T-cell (primary cell): ENCODE measurements around the gene SGCB. TPM values are rescaled to one million over a fixed set of nuclear protein-coding genes. Genes with fewer than 3 reads are reported as not detected.

Source experiments
- ATAC-seq, 4 experiments: fragments of 200-7000 bp in 3 of 4; fragments of 150-1000 bp in 1 of 4; cut with Tn5 transposase; replicated peaks in 1 of 4; 1 replicate in 3 of 4; 2 replicates in 1 of 4; pipeline ENCODE4 v1.10.0; 2021; ENCODE audit warnings: moderate library complexity in 3 of 4, mild to moderate bottlenecking in 2 of 4, moderate number of reproducible peaks in 1 of 4
- CTCF ChIA-PET, 2 donors: fragments of 300-600 bp; sonication (Branson Sonifier 250); formaldehyde crosslinking; loops; one replicate each; lab custom pipeline; 2022; ENCODE audit warnings: antibody characterized with exemption in 2 of 2; lab: Charles Lee
- POLR2A ChIA-PET, 2 donors: fragments of 300-600 bp; sonication (Branson Sonifier 250); formaldehyde crosslinking; loops; one replicate each; lab custom pipeline; 2022; ENCODE audit warnings: antibody characterized with exemption in 2 of 2; lab: Charles Lee
- DNase-seq, 35 experiments: peaks; one replicate each; pipeline versions ENCODE4 v3.0.0 to v3.0.0-alpha.2; 2013 to 2023
- H3K27ac ChIP-seq: one replicate; pipeline ENCODE4 v1.5.1; 2013; ENCODE audit warnings: low read length
- H3K27me3 ChIP-seq, 2 experiments: replicated peaks in 1 of 2; 1 replicate in 1 of 2; 2 replicates in 1 of 2; pipeline versions ENCODE4 v1.6.1 to v1.7.0; 2013; ENCODE audit warnings: low read length in 1 of 2, mixed read lengths in 1 of 2; ENCODE audit not compliant: control insufficient read depth in 2 of 2, insufficient read depth in 2 of 2; ENCODE audit errors: extremely low read depth in 1 of 2
- H3K36me3 ChIP-seq, 2 donors: 1 replicate in 1 of 2; 2 replicates in 1 of 2; pipeline versions ENCODE4 v1.6.1 to v1.7.0; 2013; ENCODE audit warnings: low read length in 1 of 2; ENCODE audit not compliant: control insufficient read depth in 2 of 2, insufficient read depth in 1 of 2; ENCODE audit errors: extremely low read depth in 1 of 2
- H3K4me1 ChIP-seq, 2 experiments: 1 replicate in 1 of 2; 2 replicates in 1 of 2; pipeline versions ENCODE4 v1.6.1 to v1.7.0; 2013; ENCODE audit warnings: low read length in 2 of 2, mixed read lengths in 1 of 2; ENCODE audit not compliant: insufficient read depth in 2 of 2, control insufficient read depth in 1 of 2; ENCODE audit errors: extremely low read depth in 1 of 2
- H3K4me3 ChIP-seq, 2 donors: 1 replicate in 1 of 2; 2 replicates in 1 of 2; pipeline versions ENCODE4 v1.5.1 to v1.7.0; 2013; ENCODE audit warnings: mild to moderate bottlenecking in 2 of 2, low read length in 1 of 2, moderate library complexity in 1 of 2; ENCODE audit not compliant: control insufficient read depth in 1 of 2; ENCODE audit errors: extremely low read depth in 1 of 2
- H3K9me3 ChIP-seq: 2 replicates; pipeline ENCODE4 v1.7.0; 2013
- H3K27ac Mint-ChIP-seq, 2 donors: one replicate each; pipeline ENCODE4 v1.8.0; 2020 to 2021; ENCODE audit warnings: mild to moderate bottlenecking in 2 of 2, mixed read lengths in 2 of 2
- H3K27me3 Mint-ChIP-seq, 2 donors: one replicate each; pipeline ENCODE4 v1.8.0; 2021 to 2022; ENCODE audit warnings: mixed read lengths in 2 of 2
- H3K36me3 Mint-ChIP-seq: one replicate; pipeline ENCODE4 v1.8.0; 2021; ENCODE audit warnings: mixed read lengths
- H3K4me1 Mint-ChIP-seq, 3 donors: one replicate each; pipeline ENCODE4 v1.8.0; 2020 to 2022; ENCODE audit warnings: mixed read lengths in 3 of 3, mild to moderate bottlenecking in 1 of 3
- H3K4me3 Mint-ChIP-seq, 3 donors: one replicate each; pipeline ENCODE4 v1.8.0; 2020 to 2022; ENCODE audit warnings: mild to moderate bottlenecking in 3 of 3, mixed read lengths in 3 of 3, moderate library complexity in 3 of 3
- H3K9me3 Mint-ChIP-seq, 3 donors: one replicate each; pipeline ENCODE4 v1.8.0; 2020 to 2022; ENCODE audit warnings: mixed read lengths in 3 of 3
- WGBS: methylation state at CpG from one replicate; pipeline ENCODE4 v1.1.5; 2013; ENCODE audit warnings: missing lambda C conversion rate; ENCODE audit not compliant: insufficient coverage; 5-methylcytosine and 5-hydroxymethylcytosine counted together
- total RNA-seq, 35 experiments: library from RNA in 6 of 35; stranded (reverse) in 6 of 35; fragments of 120-200 nt in 1 of 35; gene quantifications; one replicate each; pipeline versions ENCODE4 v1.2.1 to v1.2.4 and lab custom pipeline; 2013 to 2026

The SGCB gene
- total RNA-seq, 5 donors from 2014 or later (not counting 1 experiment from before 2014, with no cell fraction given), result 5.1 to 8.8 (median 7.7) TPM

DNA sequence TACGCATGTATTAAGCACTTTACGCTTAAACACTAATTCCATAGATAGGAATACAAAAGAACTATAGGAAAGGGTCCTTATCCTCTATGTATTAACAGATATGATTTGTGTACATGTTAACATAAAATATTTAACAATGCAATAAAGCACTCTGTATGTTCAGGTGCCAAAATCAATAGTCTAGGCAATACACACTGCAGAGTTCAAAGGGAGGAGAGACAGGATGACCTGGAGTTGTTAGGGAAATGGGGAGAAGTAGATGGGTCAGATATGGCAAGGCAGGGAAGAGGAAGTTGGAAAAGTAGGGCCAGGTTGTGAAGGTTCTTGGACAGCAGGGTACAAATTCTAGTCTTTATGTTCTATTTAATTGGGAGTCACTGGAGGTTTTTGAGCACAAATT, 2.9 kb downstream of the SGCB start:
- no peak overlapping the region for H3K27ac ChIP-seq
- no peaks in the 10 kb centered on the region for H3K9me3 ChIP-seq
- WGBS, result no CpG with 5 or more reads among the region's 2 CpGs
- H3K4me1 Mint-ChIP-seq, result peaks cover 31 to 33% (median 32%) of the 10 kb centered on the region in 3 donors
- peaks cover 0 to 2% of the 10 kb centered on the region in 2 donors for H3K27me3 Mint-ChIP-seq
- DNase-seq (no peak), ATAC-seq (no peak)
- H3K4me3 ChIP-seq, result no peak overlapping the region
- H3K27me3 ChIP-seq, result peaks cover 4 to 8% of the 10 kb centered on the region in 2 experiments
- H3K36me3 Mint-ChIP-seq, result peaks cover 7% of the 10 kb centered on the region
- H3K9me3 Mint-ChIP-seq, result no peaks in the 10 kb centered on the region
- H3K4me3 Mint-ChIP-seq, result no peak overlapping the region
- H3K36me3 ChIP-seq, result no peaks in the 10 kb centered on the region
- H3K27ac Mint-ChIP-seq, result no peak overlapping the region
- POLR2A ChIA-PET, result no interaction called here
- peaks cover 0 to 10% of the 10 kb centered on the region in 2 experiments for H3K4me1 ChIP-seq
- CTCF ChIA-PET, result no interaction called here

DNA sequence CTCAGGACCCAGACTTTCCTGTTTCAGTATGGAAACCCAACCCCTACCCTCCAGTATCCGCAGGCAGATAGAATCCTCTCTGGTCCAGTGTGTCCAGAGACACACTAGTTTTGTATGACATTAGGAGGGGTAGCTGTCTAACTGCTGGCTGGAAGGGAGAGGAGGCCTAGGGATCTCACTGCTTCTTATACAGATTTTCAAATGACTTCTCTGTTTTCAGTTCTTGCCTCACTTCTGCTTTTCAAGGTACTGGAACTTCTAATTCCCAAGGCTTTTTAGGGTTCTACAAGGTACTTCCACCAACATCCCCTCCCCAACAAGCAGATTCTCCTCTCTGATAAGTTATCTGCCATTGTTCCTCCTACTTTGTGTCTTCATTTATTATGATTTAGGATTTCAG, 6.1 kb downstream of the SGCB start:
- no CpG with 5 or more reads among the region's 1 CpG for WGBS
- H3K9me3 Mint-ChIP-seq, result no peaks in the 10 kb centered on the region
- no peaks in the 10 kb centered on the region for H3K27me3 Mint-ChIP-seq
- POLR2A ChIA-PET, result no interaction called here
- ATAC-seq, result no peak
- Histone ChIP-seq H3K9me3 (no peaks in the 10 kb centered on the region), H3K27me3 (peaks cover 0 to 3% of the 10 kb centered on the region in 2 experiments), H3K27ac (no peak overlapping the region), H3K4me1 (no peaks in the 10 kb centered on the region), H3K4me3 (no peak overlapping the region), H3K36me3 (peaks cover 0 to 7% of the 10 kb centered on the region in 2 donors)
- H3K27ac Mint-ChIP-seq, result no peak overlapping the region
- H3K4me3 Mint-ChIP-seq, result no peak overlapping the region
- H3K36me3 Mint-ChIP-seq, result peaks cover 17% of the 10 kb centered on the region
- H3K4me1 Mint-ChIP-seq, result peaks cover 18 to 22% (median 21%) of the 10 kb centered on the region in 3 donors
- DNase-seq, result no peak
- CTCF ChIA-PET, result interaction anchor here in 1 of 2 donors (1.1 kb wide), 1 partner anchor 200 kb away, joined by 3 read pairs; no protein-coding TSS in a partner anchor

DNA sequence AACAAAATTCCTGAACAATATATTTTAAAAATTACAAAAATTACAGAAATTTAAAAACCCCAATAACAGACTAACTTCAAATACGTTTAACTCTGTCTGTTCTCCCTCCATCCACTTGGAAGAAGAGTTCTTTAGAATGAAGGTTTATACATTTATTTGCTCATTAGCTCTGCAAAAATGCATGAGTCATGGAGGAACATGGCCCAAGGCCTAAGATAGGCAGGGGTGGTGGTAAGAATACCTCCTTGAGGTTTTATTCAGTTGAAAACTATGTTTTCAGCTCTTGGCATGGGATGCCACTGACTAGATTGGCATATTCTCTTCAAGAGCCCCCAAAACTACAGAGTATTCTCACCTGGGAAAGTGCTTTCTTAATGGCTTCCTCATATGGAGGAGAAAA, 9.1 kb downstream of the SGCB start:
- no peaks in the 10 kb centered on the region for H3K27me3 ChIP-seq
- H3K4me3 Mint-ChIP-seq, result no peak overlapping the region
- H3K27ac Mint-ChIP-seq, result no peak overlapping the region
- no peaks in the 10 kb centered on the region for H3K9me3 Mint-ChIP-seq
- no peak overlapping the region for H3K27ac ChIP-seq
- no peaks in the 10 kb centered on the region for H3K27me3 Mint-ChIP-seq
- H3K36me3 ChIP-seq, result peaks cover 0 to 7% of the 10 kb centered on the region in 2 donors
- DNase-seq, result no peak
- no peak for ATAC-seq
- ChIA-PET CTCF (interaction anchor here in 1 of 2 donors (1.9 kb wide), 1 partner anchor 198 kb away, joined by 5 read pairs; no protein-coding TSS in a partner anchor), POLR2A (no interaction called here)
- WGBS, result no CpG with 5 or more reads among the region's 1 CpG
- H3K4me1 ChIP-seq, result no peaks in the 10 kb centered on the region
- H3K4me1 Mint-ChIP-seq, result peaks cover 0 to 5% (median 2%) of the 10 kb centered on the region in 3 donors
- no peak overlapping the region for H3K4me3 ChIP-seq
- H3K36me3 Mint-ChIP-seq, result peaks cover 18% of the 10 kb centered on the region
- no peaks in the 10 kb centered on the region for H3K9me3 ChIP-seq

DNA sequence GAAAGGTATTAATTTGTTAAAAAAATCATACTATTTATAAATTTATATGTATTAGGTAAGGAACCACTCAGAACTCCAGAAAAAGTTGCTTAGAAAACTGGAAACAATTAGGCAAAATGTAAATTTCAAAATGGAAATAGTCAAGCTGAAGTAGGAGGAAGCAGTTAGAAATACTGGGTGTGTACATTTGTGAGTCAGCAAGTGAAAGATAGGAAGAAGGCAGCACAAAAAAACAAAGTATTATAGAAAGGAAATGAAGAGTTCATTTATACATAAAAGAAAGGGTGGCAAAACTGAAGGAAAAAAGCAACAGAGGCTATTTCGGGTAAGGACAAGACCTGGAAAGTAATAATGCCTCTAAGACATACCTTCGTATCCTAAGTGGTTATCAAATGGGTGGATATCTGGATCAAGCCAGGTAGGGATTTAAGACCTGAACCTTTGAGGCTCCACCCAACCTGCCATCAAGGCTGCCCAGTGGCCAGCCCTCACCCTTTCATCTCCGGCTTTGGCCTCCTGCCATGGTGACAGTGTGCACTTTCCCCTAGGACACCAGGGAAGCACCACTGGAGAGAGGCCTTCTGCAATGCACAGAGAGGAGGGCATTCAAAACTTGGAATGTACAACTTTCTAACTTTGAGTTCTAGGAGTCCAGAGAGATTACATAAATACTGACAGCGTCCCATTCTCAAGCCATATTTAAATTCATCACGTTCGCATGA, 18.0 kb downstream of the SGCB start, which contains the start of gene LRRC66:
LRRC66 (minus strand) TSS at position 428 of the 722 bp plus-strand sequence. CDS start 2,750 bp downstream, outside the sequence.
- Mint-ChIP-seq H3K36me3 (peaks cover 6% of the 10 kb centered on the region), H3K27me3 (no peaks in the 10 kb centered on the region), H3K4me1 (peaks cover 0 to 3% (median 0%) of the 10 kb centered on the region in 3 donors), H3K27ac (peak within 1 kb of the TSS in 1 of 2 donors; percentile 59), H3K4me3 (no peak within 1 kb of the TSS), H3K9me3 (no peaks in the 10 kb centered on the region)
- H3K36me3 ChIP-seq, result peaks cover 0 to 2% of the 10 kb centered on the region in 2 donors
- ChIA-PET POLR2A (no interaction called here), CTCF (interaction anchor here in 1 of 2 donors (0.7 kb wide), 1 partner anchor 137 kb away, joined by 3 read pairs; no protein-coding TSS in a partner anchor)
- H3K4me1 ChIP-seq, result no peaks in the 10 kb centered on the region
- WGBS, result 100% methylated on average over 1 of the region's 6 CpGs
- H3K9me3 ChIP-seq, result no peaks in the 10 kb centered on the region
- no peak within 1 kb of the TSS for H3K27ac ChIP-seq
- H3K27me3 ChIP-seq, result no peaks in the 10 kb centered on the region
- H3K4me3 ChIP-seq, result no peak within 1 kb of the TSS
- DNase-seq (no peak), ATAC-seq (no peak)

DNA sequence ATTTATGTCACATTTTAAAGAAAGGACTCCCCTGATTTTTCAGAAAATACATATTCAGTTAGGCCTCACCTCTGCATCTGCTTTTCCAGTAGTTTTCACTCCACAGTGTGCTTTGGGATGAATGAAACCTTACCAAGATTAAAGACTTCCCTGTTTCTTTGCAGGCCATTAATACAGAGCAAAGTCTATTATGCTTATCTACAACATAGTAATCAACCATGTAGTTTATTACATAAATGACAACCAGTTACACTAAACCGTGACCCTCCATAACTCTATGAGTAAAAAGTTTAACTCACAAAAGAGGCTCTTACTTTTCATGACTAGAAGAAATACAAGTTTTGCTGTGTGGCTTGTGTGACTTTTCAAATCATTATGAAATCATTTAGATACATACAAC, 20.3 kb downstream of the SGCB start:
- peaks cover 2% of the 10 kb centered on the region for H3K36me3 Mint-ChIP-seq
- ATAC-seq, result no peak

DNA sequence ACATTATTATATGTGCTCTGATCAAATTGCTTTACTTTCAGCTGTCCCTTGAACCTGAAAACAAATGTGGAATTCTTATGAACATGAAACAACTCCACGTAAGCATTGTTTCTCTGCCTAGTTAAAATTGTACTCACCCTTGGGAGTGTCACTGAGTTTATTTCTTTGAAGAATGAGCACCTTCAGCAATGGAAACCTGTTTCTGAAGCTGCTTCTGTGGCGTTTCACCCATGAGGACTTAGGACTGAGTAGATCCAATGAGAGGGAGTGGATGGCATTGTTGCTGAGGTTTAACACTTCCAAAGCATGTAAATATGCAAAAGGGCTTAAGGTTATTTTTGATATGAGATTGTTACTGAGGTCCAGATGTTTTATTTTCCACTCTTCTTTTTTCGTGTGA, 21.1 kb downstream of the SGCB start:
- ATAC-seq, result no peak
- Mint-ChIP-seq H3K4me1 (peaks cover 0 to 3% (median 0%) of the 10 kb centered on the region in 3 donors), H3K9me3 (no peaks in the 10 kb centered on the region), H3K27me3 (no peaks in the 10 kb centered on the region), H3K4me3 (no peak overlapping the region), H3K36me3 (peaks cover 2% of the 10 kb centered on the region), H3K27ac (no peak overlapping the region)
- DNase-seq, result no peak
- Histone ChIP-seq H3K4me1 (no peaks in the 10 kb centered on the region), H3K4me3 (no peak overlapping the region), H3K36me3 (no peaks in the 10 kb centered on the region), H3K27ac (no peak overlapping the region), H3K27me3 (no peaks in the 10 kb centered on the region), H3K9me3 (no peaks in the 10 kb centered on the region)
- 94% methylated on average over 2 of the region's 3 CpGs for WGBS
- CTCF ChIA-PET, result no interaction called here
- POLR2A ChIA-PET, result no interaction called here

More for the DNA sequence above, 20.3 kb downstream of the SGCB start:
- H3K27me3 ChIP-seq, result no peaks in the 10 kb centered on the region
- CTCF ChIA-PET, result no interaction called here
- POLR2A ChIA-PET, result no interaction called here
- Mint-ChIP-seq H3K27ac (no peak overlapping the region), H3K4me3 (no peak overlapping the region), H3K4me1 (peaks cover 0 to 3% (median 0%) of the 10 kb centered on the region in 3 donors), H3K27me3 (no peaks in the 10 kb centered on the region), H3K9me3 (no peaks in the 10 kb centered on the region)
- DNase-seq, result no peak
- H3K36me3 ChIP-seq, result no peaks in the 10 kb centered on the region
- no CpG with 5 or more reads among the region's 1 CpG for WGBS
- no peak overlapping the region for H3K4me3 ChIP-seq
- no peak overlapping the region for H3K27ac ChIP-seq
- no peaks in the 10 kb centered on the region for H3K9me3 ChIP-seq
- no peaks in the 10 kb centered on the region for H3K4me1 ChIP-seq
